HG03457 (cell line): ENCODE results near the gene PRG2.

ENCODE experiments used
- ATAC-seq: cut with Tn5 transposase; IDR thresholded peaks from one replicate; pipeline ENCODE4 v1.9.1; 2021; ENCODE audit warnings: moderate number of reproducible peaks; ENCODE audit not compliant: unreplicated experiment

The PRG2 gene

GRCh38 chr11:57390535-57390934 is at the start of gene PRG2:
Gene PRG2 (minus strand): TSS chr11:57390650. CDS start chr11:57389944, 706 bp downstream.
- ATAC-seq, result no peak

- ATAC-seq, result no peak
Observed at GRCh38 chr11:57439786-57440185, 49.3 kb upstream of the PRG2 start.

- no peak for ATAC-seq
Observed at GRCh38 chr11:57438345-57439285, 48.2 kb upstream of the PRG2 start.

GRCh38 chr11:57436031-57436430 is 45.6 kb upstream of the PRG2 start:
- no peak for ATAC-seq

GRCh38 chr11:57434640-57435546 is 44.4 kb upstream of the PRG2 start:
- no peak for ATAC-seq

- ATAC-seq, result no peak
Observed at GRCh38 chr11:57432714-57433163, 42.3 kb upstream of the PRG2 start.

GRCh38 chr11:57432149-57432561 is 41.7 kb upstream of the PRG2 start:
- ATAC-seq, result no peak

- no peak for ATAC-seq
Observed at GRCh38 chr11:57430952-57431351, 40.5 kb upstream of the PRG2 start.

GRCh38 chr11:57429946-57430345 is 39.5 kb upstream of the PRG2 start:
- no peak for ATAC-seq

- ATAC-seq, result no peak
Observed at GRCh38 chr11:57428643-57429042, 38.2 kb upstream of the PRG2 start.

- no peak for ATAC-seq
Observed at GRCh38 chr11:57427727-57428082, 37.3 kb upstream of the PRG2 start.

- peak; percentile 41 for ATAC-seq
Observed at GRCh38 chr11:57426929-57427726, 36.7 kb upstream of the PRG2 start, which contains the start of gene SLC43A3. Gene SLC43A3 (minus strand): TSS chr11:57427121. CDS start chr11:57426172, 949 bp downstream.

- no peak for ATAC-seq
Observed at GRCh38 chr11:57426439-57426928, 36.0 kb upstream of the PRG2 start.

- ATAC-seq, result no peak
Observed at GRCh38 chr11:57425565-57426438, 35.4 kb upstream of the PRG2 start.

GRCh38 chr11:57424792-57425564 is 34.5 kb upstream of the PRG2 start:
- peak; percentile 92 for ATAC-seq

GRCh38 chr11:57424137-57424791 is 33.8 kb upstream of the PRG2 start:
- no peak for ATAC-seq

GRCh38 chr11:57422669-57423068 is 32.2 kb upstream of the PRG2 start:
- no peak for ATAC-seq

- ATAC-seq, result no peak
Observed at GRCh38 chr11:57421805-57422204, 31.4 kb upstream of the PRG2 start.
